ENCODE measurements around the gene DHCR24. TPM values are rescaled to one million over a fixed set of nuclear protein-coding genes. Genes with fewer than 3 reads are reported as not detected.
"Not testable (repeated sequence)": the region's sequence is repeated elsewhere in the genome, so short reads cannot be mapped to it uniquely, and the experiment has no call there.

Gene DHCR24
- total RNA-seq, 1 experiment from 2014 or later = 337 TPM

DNA sequence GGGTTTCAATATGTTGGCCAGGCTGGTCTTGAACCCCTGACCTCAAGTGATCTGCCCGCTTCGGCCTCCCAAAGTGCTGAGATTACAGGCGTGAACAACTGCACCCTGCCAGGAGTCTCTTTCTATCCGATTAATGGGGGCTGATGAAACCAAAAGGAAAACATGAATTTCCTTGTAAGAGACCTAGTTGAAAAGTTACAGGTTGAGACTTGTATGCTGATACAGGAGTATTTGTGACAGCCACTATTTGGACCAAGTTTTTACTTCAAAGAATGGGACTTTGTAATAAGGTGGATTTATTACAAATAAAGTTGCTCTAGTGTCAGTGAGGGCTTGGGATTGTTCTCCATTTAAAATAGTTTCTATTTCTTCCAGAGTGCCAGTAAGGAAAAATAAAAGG is 49.8 kb upstream of the DHCR24 start (continued):
- TF ChIP-seq ZNF416 (CRISPR knock-in tag; IDR thresholded peaks at IDR 0.05) (no peak), FOXP1 (CRISPR knock-in tag; IDR thresholded peaks at IDR 0.05; ENCODE audit: borderline replicate concordance) (no peak), ZNF121 (CRISPR knock-in tag; IDR thresholded peaks at IDR 0.05) (no peak)
- TF ChIP-seq, protein P1, sequence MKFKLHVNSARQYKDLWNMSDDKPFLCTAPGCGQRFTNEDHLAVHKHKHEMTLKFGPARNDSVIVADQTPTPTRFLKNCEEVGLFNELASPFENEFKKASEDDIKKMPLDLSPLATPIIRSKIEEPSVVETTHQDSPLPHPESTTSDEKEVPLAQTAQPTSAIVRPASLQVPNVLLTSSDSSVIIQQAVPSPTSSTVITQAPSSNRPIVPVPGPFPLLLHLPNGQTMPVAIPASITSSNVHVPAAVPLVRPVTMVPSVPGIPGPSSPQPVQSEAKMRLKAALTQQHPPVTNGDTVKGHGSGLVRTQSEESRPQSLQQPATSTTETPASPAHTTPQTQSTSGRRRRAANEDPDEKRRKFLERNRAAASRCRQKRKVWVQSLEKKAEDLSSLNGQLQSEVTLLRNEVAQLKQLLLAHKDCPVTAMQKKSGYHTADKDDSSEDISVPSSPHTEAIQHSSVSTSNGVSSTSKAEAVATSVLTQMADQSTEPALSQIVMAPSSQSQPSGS (CRISPR knock-in tag; IDR thresholded peaks at IDR 0.05; ENCODE audit: borderline replicate concordance, low read depth) = no peak

DNA sequence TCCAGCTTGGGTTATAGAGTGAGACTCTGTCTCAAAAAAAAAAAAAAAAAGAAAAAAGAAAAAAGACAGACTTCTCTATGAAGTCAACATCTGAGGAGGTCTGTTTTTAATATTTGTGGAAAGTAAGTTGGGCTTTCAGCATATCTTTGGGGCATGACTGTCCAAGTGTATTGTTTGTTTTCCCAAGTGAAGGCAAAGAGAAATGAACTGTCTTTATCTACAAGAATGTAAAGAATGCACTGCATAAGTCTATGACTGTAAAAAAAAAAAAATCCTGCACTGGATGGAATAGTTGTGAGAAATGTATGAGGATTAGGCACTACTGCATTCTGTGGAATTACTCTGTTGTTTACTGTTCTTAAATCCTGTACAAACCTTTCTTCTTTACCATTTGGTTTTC is 47.9 kb upstream of the DHCR24 start:
- peaks cover 25% of the 10 kb centered on the region for H3K36me3 Mint-ChIP-seq
- POLR2A ChIA-PET = no interaction called here
- CTCF ChIA-PET = interaction anchor here (2.2 kb wide), 1 partner anchor 87 kb away, joined by 7 read pairs; no protein-coding TSS in a partner anchor
- TF ChIP-seq, protein P2, sequence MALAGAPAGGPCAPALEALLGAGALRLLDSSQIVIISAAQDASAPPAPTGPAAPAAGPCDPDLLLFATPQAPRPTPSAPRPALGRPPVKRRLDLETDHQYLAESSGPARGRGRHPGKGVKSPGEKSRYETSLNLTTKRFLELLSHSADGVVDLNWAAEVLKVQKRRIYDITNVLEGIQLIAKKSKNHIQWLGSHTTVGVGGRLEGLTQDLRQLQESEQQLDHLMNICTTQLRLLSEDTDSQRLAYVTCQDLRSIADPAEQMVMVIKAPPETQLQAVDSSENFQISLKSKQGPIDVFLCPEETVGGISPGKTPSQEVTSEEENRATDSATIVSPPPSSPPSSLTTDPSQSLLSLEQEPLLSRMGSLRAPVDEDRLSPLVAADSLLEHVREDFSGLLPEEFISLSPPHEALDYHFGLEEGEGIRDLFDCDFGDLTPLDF (CRISPR knock-in tag; IDR thresholded peaks at IDR 0.05) = no peak
- TF ChIP-seq, protein P3, sequence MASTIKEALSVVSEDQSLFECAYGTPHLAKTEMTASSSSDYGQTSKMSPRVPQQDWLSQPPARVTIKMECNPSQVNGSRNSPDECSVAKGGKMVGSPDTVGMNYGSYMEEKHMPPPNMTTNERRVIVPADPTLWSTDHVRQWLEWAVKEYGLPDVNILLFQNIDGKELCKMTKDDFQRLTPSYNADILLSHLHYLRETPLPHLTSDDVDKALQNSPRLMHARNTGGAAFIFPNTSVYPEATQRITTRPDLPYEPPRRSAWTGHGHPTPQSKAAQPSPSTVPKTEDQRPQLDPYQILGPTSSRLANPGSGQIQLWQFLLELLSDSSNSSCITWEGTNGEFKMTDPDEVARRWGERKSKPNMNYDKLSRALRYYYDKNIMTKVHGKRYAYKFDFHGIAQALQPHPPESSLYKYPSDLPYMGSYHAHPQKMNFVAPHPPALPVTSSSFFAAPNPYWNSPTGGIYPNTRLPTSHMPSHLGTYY (CRISPR knock-in tag; IDR thresholded peaks at IDR 0.05) = no peak
- TF ChIP-seq FOXK1 (CRISPR knock-in tag; IDR thresholded peaks at IDR 0.05) (no peak), ZNF317 (CRISPR knock-in tag; IDR thresholded peaks at IDR 0.05; ENCODE audit: borderline replicate concordance, low read depth) (no peak), SP1 (CRISPR knock-in tag; conservative IDR thresholded peaks at IDR 0.05) (no peak), GABPB1 (CRISPR knock-in tag; IDR thresholded peaks at IDR 0.05) (no peak), NFE2L1 (CRISPR knock-in tag; IDR thresholded peaks at IDR 0.05) (no peak)
- ATAC-seq (no peak), DNase-seq (ENCODE audit: low spot score) (no peak)
- H3K9me3 Mint-ChIP-seq = peaks cover 33% of the 10 kb centered on the region
- H3K4me1 Mint-ChIP-seq = peaks cover 29% of the 10 kb centered on the region
- H3K4me3 Mint-ChIP-seq = no peak overlapping the region
- H3K27me3 Mint-ChIP-seq (ENCODE audit: low read depth) = peaks cover 3% of the 10 kb centered on the region; the same call in 1 of the 2 replicates
- H3K27ac Mint-ChIP-seq = no peak overlapping the region

DNA sequence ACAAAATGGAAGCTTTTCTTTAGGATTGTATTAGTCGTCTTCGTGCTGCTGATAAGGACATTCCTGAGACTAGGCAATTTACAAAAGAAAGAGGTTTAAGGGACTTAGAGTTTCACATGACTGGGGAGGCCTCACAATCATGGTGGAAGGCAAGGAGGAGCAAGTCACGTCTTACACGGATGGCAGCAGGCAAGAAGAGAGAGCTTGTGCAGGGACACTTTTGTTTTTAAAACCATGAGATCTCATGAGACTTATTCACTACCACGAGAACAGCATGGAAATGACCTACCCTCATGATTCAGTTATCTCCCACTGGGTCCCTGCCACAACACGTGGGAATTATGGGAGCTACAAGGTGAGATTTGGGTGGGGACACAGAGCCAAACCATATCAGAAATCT is 47.1 kb upstream of the DHCR24 start:
- DNase-seq (ENCODE audit: low spot score); ATAC-seq; H3K4me3 Mint-ChIP-seq; H3K27me3 Mint-ChIP-seq (ENCODE audit: low read depth); POLR2A ChIA-PET; H3K27ac Mint-ChIP-seq: not testable (repeated sequence)
- H3K36me3 Mint-ChIP-seq = peaks cover 25% of the 10 kb centered on the region
- H3K9me3 Mint-ChIP-seq = peaks cover 33% of the 10 kb centered on the region
- peaks cover 21% of the 10 kb centered on the region for H3K4me1 Mint-ChIP-seq
- CTCF ChIA-PET = interaction anchor here (2.2 kb wide), 1 partner anchor 88 kb away, joined by 7 read pairs; no protein-coding TSS in a partner anchor

DNA sequence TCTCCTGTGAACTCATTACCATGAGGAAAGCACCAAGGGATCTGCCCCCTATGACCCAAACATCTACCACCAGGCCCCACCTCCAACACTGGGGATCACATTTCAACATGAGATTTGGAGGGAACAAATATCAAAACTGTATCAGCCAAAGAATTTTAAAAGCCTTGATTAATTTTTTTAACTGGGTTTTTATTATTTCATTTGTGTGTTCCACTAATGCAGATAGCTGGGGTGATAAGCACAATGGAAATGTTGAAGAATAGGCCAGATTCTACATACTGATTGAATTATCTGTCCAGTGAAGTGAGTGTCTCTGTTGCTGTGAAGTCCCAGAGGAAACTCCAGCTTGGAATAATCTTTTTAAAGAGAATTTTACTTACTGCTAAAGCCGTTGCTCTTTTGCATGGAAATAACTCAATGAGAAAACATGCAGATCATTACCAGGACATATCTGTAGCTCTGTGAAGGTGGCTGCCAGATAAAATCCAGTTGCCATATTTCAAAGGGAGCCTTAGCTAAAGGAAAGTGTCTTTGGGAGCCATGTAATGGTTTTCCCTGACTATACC is 44.4 kb upstream of the DHCR24 start:
- TF ChIP-seq, protein P4, sequence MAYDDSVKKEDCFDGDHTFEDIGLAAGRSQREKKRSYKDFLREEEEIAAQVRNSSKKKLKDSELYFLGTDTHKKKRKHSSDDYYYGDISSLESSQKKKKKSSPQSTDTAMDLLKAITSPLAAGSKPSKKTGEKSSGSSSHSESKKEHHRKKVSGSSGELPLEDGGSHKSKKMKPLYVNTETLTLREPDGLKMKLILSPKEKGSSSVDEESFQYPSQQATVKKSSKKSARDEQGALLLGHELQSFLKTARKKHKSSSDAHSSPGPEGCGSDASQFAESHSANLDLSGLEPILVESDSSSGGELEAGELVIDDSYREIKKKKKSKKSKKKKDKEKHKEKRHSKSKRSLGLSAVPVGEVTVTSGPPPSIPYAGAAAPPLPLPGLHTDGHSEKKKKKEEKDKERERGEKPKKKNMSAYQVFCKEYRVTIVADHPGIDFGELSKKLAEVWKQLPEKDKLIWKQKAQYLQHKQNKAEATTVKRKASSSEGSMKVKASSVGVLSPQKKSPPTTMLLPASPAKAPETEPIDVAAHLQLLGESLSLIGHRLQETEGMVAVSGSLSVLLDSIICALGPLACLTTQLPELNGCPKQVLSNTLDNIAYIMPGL (CRISPR knock-in tag; IDR thresholded peaks at IDR 0.05) = no peak
- TF ChIP-seq, protein P3 (CRISPR knock-in tag; IDR thresholded peaks at IDR 0.05) = no peak
- TF ChIP-seq, protein P5, sequence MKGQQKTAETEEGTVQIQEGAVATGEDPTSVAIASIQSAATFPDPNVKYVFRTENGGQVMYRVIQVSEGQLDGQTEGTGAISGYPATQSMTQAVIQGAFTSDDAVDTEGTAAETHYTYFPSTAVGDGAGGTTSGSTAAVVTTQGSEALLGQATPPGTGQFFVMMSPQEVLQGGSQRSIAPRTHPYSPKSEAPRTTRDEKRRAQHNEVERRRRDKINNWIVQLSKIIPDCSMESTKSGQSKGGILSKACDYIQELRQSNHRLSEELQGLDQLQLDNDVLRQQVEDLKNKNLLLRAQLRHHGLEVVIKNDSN (CRISPR knock-in tag; IDR thresholded peaks at IDR 0.05) = no peak
- TF ChIP-seq, protein P6, sequence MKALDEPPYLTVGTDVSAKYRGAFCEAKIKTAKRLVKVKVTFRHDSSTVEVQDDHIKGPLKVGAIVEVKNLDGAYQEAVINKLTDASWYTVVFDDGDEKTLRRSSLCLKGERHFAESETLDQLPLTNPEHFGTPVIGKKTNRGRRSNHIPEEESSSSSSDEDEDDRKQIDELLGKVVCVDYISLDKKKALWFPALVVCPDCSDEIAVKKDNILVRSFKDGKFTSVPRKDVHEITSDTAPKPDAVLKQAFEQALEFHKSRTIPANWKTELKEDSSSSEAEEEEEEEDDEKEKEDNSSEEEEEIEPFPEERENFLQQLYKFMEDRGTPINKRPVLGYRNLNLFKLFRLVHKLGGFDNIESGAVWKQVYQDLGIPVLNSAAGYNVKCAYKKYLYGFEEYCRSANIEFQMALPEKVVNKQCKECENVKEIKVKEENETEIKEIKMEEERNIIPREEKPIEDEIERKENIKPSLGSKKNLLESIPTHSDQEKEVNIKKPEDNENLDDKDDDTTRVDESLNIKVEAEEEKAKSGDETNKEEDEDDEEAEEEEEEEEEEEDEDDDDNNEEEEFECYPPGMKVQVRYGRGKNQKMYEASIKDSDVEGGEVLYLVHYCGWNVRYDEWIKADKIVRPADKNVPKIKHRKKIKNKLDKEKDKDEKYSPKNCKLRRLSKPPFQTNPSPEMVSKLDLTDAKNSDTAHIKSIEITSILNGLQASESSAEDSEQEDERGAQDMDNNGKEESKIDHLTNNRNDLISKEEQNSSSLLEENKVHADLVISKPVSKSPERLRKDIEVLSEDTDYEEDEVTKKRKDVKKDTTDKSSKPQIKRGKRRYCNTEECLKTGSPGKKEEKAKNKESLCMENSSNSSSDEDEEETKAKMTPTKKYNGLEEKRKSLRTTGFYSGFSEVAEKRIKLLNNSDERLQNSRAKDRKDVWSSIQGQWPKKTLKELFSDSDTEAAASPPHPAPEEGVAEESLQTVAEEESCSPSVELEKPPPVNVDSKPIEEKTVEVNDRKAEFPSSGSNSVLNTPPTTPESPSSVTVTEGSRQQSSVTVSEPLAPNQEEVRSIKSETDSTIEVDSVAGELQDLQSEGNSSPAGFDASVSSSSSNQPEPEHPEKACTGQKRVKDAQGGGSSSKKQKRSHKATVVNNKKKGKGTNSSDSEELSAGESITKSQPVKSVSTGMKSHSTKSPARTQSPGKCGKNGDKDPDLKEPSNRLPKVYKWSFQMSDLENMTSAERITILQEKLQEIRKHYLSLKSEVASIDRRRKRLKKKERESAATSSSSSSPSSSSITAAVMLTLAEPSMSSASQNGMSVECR (CRISPR knock-in tag; IDR thresholded peaks at IDR 0.05; ENCODE audit: borderline replicate concordance) = no peak
- TF ChIP-seq ZNF121 (CRISPR knock-in tag; IDR thresholded peaks at IDR 0.05) (no peak), FOXK1 (CRISPR knock-in tag; IDR thresholded peaks at IDR 0.05) (no peak), ZNF219 (CRISPR knock-in tag; IDR thresholded peaks at IDR 0.05; ENCODE audit: borderline replicate concordance) (no peak)
- POLR2A ChIA-PET = no interaction called here
- Mint-ChIP-seq H3K36me3 (peaks cover 25% of the 10 kb centered on the region), H3K27ac (no peak overlapping the region), H3K4me3 (no peak overlapping the region), H3K9me3 (peaks cover 33% of the 10 kb centered on the region), H3K4me1 (no peaks in the 10 kb centered on the region), H3K27me3 (ENCODE audit: low read depth) (peaks cover 3% of the 10 kb centered on the region)
- DNase-seq (ENCODE audit: low spot score) (no peak), ATAC-seq (no peak)
- CTCF ChIA-PET = interaction anchor here (1.4 to 1.5 kb wide), 2 partner anchors 14 to 20 kb away, joined by 3 to 8 read pairs; no protein-coding TSS in a partner anchor
